Inflammatory macrophage treated with lipopolysaccharide for 1 hour (primary cell): ENCODE results near the gene KIAA1671.
A peak's percentile ranks its signal among the peaks of the same experiment; 100 is the strongest.

Experiments used
- DNase-seq, 2 donors: peaks; one replicate each; pipeline ENCODE4 v3.0.0-alpha.2; 2020 to 2022

KIAA1671 gene

DNA sequence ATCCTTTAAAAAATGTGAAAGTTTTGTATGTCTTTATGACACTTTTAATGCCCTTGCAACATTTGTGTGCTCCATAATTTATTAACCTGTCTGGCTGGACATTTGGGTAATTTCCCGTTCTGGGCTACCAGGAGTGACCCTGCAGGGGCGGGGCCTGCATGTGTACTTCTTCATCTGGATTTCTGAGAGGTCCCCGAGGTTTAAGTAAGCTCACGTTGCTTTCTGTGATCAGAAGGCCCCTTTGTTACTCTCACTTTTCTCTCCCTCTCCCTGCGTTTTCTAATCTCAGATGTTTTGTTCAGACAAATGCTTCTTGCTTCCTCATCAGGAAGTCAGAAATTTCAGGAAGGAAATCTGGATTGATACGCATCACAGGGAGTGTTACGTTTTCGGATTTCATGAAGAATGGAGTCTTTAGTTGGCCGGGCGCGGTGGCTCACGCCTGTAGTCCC, 168.3 kb downstream of the KIAA1671 start:
- no peak for DNase-seq

GRCh38 chr22:25122136-25122764, 169.7 kb downstream of the KIAA1671 start:
- DNase-seq, result no peak

- DNase-seq, result no peak
These were observed 171.2 kb downstream of the KIAA1671 start for GRCh38 chr22:25123677-25124076.

DNA sequence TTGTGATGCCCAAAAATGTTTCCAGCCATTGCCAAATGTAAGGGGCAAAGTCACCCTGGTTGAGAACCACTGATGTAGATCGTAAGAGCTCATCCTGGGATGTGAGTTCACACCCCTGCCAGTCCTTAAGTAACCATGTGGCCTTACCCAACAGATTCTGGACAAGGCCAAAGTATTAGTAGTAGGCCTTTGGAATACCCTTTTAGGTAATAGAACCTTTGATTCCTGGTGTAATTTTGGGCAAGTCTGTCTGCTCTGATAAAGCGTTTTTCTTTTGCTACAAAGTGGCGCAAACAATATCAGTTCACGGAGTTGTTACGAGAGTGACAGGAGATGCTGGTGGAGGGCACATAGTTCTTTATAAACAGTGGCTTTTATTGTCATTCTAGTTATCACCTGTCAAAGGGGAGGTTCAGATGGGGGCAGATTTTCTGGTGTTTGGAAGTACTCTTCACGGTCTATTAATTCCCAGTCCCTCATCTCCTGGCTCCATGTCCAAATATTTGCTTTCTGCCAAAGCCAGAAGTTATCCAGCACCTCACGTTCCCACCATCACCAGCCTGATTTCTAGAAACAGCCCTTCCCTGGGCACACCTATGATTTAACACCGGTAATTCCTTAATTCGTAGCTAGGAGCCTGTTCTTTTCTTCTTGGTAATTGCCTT, 173.3 kb downstream of the KIAA1671 start:
- DNase-seq, result no peak

- no peak for DNase-seq
These were observed 174.0 kb downstream of the KIAA1671 start for GRCh38 chr22:25126510-25126909.

DNA sequence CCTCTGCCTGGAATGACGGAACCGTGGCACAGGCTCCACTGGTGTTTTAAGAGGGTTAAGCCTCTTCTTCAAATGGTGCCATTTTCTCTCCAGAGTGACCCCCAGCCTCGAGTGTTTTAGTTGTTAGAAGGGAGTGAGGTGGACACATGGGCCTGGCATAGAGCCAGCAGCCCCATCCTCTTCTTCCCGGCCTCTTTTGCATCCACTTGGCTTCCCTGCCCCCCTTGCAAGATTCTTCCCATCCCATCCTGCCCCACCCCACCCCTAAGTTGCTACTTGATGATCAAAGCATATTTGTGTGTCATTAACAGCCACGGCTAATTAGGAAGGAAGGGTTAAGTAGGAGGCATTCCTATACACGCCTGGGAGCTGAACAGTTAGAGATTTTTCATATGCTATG, 174.8 kb downstream of the KIAA1671 start:
- no peak for DNase-seq

- no peak for DNase-seq
These were observed 177.9 kb downstream of the KIAA1671 start for GRCh38 chr22:25130462-25130861.

DNA sequence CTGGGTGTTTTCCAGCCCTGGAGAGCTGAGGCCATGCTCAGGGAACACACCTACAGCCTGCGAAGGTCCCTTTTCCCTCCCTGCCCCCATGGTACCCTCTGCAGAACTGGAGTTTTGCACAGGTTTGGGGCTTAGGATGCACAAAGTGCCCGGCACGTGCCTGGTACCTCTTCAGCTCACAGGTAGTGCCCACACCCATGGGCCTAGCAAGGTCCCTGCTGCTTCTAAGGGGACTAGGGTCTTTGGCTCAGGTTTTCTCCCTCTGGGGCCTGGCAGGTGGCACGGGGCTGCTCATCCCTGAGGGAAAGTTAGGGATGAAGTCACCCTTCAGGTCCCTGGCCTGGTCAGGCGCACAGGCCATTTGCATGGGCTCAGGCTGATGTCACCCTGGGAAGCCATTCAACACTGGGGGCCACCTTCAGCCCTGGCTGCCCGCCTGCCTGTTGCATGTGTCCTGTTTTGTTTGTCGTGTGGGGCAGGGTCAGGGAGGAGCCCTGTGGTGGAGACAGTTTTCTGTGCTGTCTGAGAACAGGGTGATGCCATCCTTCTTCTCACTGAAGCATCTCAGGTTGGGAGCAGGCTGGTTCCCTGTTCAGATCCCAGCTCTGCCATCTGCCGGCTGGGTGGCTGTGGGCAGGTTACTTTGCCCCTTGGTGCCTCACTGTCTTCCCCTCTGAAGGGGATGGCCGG, 178.8 kb downstream of the KIAA1671 start:
- DNase-seq, result no peak

DNA sequence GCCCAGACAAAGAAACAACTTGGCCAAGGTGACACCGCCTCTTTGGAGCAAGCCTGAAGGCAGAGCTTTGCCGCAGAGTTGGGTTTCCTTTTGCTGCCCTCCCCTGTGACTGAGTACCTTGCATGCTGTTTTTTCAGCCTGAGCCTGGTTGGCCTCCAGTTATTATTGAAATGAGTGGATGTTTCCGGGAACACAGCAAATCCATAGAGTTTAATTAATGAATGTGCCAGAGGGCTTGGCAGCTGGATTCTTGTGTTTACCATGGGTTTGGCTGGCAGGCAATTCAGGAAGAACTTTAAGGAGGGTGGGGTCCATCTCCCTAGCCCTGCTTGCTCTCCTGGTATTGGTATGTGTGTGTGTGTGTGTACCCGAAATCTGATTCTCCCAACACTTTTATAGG, 181.5 kb downstream of the KIAA1671 start:
- DNase-seq, result no peak

- no peak for DNase-seq
These were observed 181.9 kb downstream of the KIAA1671 start for GRCh38 chr22:25134451-25134850.

- DNase-seq, result no peak
These were observed 184.5 kb downstream of the KIAA1671 start for GRCh38 chr22:25136953-25137576.

DNA sequence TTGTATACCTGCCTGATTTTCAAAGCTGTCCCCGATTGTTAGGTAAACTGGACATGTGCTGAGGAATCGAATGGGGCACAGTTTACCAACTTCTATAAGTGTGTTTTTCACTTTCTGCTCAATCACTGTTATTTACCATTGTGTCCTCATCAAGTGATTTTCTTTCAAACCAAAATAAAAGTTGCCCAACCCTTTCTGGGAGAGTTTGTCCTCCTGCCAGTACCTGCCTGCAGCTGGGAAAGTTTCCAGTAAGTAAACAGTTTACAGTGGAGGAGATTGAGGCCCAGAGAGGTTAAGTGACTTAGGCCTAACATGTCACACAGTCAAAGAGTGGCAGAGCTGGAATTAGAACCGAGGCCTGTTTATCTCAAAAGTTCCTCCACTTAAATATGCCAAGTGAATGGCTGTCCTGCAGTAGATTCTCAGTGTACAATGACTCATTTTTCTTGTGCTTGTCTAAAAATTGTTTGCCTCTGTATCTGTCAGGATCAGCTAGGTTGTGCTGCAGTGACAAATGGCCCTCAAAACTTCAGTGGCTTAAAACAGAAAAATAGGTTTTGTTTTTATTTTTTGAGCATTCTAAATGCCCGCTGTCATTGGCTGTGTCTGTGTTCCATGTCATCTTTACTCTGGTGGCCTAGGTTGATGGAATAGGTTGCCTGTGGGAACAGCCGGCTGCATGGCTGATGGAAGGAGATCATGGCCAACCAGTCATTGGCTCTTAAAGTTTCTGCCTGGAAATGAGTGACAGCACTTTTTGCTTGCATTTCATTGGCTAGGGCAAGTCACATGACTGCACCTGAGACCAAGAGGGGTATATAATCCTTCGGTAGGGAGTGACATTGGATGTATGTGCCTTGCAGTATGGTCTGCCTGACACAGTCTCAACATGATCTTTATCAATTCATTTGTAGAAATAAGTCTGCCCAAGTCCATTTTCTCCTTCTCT, 185.3 kb downstream of the KIAA1671 start:
- peak; percentile 0 to 6 for DNase-seq

DNA sequence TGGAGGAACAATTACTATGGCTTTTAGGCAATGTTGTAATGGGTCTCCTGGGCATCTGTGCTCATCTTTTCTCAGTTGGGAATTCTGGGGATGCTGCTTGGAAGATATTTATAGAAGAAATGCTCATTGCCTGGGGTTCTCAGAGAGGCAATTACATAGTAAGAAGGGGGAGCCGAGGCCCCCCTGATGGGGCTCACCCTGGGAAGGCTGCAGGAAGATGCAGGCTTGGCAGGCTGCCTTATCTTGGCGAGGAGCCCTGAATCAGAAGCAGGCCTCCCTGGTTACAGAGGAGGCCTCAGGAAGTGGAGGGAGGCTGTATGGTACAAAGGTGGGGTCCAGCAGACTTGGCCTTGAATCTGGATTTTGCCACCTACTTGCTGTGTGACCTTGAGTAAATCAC, 186.5 kb downstream of the KIAA1671 start:
- DNase-seq, result no peak

DNA sequence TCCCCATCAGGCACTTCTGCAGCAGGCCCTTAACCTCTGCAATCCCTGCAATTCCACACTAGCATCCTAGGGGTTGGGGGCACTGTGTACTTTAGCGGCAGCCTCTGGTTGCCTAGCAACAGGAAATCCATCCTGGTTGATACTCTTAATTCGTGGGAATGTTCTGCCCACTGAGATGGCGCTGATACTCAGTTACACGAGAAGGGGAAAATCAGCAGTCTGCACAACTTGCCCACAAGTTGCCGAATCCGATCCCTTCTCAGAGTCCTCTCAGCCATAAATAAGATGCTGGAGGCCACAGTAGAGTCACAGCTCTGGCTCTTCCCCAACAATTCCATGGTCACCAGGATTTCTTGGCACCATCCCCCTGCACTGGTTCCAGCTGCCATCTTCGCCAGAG, 189.6 kb downstream of the KIAA1671 start:
- DNase-seq, result no peak

DNA sequence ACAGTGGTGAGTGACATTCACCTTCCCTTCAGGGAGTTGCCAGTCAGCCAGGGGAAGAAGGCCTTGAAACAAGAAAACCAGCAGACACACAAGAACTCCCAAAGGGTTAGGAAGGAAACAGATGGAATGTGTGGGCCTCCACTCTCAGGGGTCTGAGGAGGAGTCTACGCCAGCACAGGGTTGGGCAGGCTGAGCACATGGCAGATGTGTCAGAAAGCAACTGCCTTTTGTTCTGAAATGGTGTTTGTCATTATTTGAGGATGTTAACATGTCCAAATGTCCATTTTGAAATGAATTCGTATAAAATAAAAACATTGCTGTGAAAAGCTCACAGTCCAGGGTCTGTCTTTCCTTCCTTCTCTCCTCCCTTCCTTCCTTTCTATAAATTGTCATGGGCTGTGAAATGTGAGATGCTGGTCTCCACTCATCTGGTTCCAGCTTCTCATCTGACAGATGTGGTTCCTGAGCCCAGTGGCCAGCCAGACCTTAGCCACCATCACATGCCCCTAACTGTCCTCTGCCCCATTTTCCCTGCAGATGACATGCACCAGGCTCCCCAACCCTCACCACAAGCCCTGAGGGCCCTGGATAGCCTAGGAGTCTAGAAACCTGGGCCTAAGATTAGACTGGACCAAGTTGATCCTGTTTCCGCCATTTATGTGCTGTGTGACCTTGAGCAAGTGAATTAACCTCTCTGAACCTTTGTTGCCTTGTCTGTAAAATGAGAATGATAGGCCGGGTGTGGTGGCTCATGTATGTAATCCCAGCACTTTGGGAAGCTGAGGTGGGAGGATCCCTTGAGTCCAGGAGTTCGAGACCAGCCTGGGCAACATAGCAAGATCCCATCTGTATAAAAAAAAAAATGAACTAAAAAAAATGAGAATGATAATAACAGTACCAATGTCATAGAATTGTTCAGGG, 190.9 kb downstream of the KIAA1671 start:
- DNase-seq, result no peak

DNA sequence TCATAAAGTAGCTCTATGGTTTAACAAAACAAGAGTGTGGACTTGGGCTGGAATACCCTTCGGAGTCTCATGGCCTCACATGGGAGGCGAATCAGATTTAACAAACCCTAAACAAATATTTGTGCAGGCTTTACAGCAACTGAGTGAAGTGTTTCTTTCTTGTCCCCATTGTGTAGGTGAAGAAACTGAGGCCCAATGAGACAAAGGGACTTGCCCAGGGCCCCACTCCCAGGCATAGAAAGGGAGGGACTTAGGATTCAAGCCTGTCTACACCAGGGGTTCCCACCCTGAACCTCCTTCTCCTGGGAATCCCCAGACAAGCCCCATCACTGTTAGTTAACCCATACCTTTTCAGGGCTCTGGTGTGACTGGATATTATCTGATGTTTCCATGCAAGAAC, 192.0 kb downstream of the KIAA1671 start:
- no peak for DNase-seq

- DNase-seq, result no peak
These were observed 193.8 kb downstream of the KIAA1671 start for GRCh38 chr22:25146307-25146706.

DNA sequence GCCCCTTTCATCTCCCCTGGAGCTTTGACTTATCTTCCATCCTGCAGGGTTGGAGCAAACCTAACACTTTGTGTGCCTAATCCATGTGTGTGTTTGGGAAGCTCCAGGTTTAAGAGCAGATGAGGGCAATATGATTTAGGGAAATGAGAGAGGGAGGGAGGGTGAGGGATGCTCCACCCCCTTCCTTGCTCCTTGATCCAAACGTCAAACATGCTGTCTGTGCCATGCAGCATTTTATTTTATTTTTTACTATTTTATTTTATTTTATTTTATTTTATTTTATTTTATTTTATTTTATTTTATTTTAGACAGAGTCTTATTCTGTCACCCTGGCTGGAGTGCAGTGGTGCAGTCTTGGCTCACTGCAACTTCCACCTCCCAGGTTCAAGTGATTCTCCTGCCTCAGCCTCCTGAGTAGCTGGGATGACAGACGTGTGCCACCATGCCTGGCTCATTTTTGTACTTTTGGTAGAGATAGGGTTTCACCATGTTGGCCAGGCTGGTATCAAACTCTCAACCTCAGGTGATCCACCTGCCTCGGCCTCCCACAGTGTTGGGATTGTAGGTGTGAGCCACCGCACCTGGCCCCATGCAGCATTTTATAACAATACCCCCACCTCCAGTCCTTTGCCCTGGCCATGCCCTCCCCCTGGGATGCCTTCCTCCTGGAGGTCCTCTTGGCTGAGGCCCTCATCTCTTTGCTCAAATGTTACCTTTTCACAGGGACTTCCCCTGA, 194.6 kb downstream of the KIAA1671 start:
- DNase-seq, result no peak

DNA sequence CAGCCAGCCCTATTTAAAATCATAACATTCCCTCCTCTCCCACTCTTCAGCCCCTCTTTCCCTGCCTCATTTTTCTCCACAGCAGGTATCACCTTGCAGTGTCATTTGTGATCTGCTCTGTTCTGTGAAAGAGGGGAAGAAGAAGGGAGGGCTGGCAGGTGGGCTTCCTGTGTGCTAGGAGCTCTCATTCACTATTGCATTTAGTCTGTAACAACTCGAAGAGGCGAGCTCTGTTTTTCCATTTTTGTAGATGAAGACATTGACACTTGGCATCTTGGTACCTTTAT, 195.1 kb downstream of the KIAA1671 start:
- DNase-seq, result no peak

DNA sequence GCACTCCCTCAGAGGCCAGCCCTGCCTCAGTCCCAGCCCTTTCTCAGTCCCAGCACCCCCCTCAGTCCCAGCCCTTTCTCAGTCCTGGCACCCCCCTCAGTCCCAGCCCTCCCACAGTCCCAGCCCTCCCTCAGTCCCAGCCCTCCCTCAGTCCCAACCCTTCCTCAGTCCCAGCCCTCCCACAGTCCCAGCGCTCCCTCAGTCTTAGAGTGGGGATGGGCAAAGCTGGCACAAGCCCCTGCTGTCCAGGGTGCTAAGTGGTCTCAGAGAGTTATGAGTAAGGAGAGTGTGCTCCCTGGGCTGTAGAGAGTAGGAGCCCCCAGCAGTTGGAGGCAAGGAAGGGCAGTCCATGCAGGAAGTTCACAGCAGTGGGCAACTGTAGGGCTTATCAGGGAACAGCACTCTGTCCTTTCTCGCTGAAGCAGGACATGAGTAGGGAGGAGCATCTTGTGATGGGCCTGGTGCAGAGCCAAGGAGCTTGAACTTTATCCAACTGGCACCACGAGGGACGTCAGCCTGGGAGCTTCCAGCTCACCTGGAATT, 195.7 kb downstream of the KIAA1671 start:
- no peak for DNase-seq

DNA sequence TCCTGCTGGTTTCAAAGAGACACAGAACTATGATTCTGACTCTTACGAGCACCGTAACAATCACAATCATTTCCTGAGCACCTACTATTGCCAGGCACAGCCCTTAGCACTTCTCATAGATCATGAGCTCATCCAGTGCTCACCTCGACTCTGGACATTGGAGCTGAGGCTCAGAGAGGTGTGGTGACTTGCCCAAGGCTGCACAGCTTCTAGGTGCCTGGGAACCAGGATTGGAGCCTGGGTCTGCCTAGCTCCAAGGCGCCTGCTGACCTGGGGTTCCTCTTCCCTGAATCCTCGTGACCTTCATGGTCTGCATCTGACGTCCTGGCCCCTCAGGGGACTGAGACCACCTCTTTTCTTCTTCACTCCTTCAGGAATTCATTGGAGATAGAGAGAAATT, 196.5 kb downstream of the KIAA1671 start:
- DNase-seq, result no peak
